NCI-H524 treated with DMSO at 0.1 percent for 48 hours (cell line): ENCODE measurements around the gene KIF23.

ENCODE experiments used
- DNase-seq: peaks from one replicate; lab custom pipeline; 2025; lab: John Stamatoyannopoulos, UW

Gene KIF23

GRCh38 chr15:69394556-69395282 lies 19.4 kb upstream of the KIF23 start:
- no peak for DNase-seq

- DNase-seq: no peak
Measured at GRCh38 chr15:69395460-69395859, 18.7 kb upstream of the KIF23 start.

- no peak for DNase-seq
Measured at GRCh38 chr15:69395991-69396390, 18.2 kb upstream of the KIF23 start.

GRCh38 chr15:69398491-69398891 lies 15.7 kb upstream of the KIF23 start:
- DNase-seq: no peak

GRCh38 chr15:69400850-69401249 lies 13.3 kb upstream of the KIF23 start:
- no peak for DNase-seq

GRCh38 chr15:69402816-69403215 lies 11.3 kb upstream of the KIF23 start:
- DNase-seq: no peak

- peak; percentile 72 for DNase-seq
Measured at GRCh38 chr15:69403594-69403993, 10.6 kb upstream of the KIF23 start.

- no peak for DNase-seq
Measured at GRCh38 chr15:69405110-69405509, 9.0 kb upstream of the KIF23 start.

- no peak for DNase-seq
Measured at GRCh38 chr15:69407719-69408400, 6.3 kb upstream of the KIF23 start.

GRCh38 chr15:69408841-69409240 lies 5.3 kb upstream of the KIF23 start:
- no peak for DNase-seq

GRCh38 chr15:69410248-69410874 lies 3.8 kb upstream of the KIF23 start:
- DNase-seq: peak; percentile 23

GRCh38 chr15:69412274-69412673 lies 1.9 kb upstream of the KIF23 start:
- DNase-seq: no peak

GRCh38 chr15:69412701-69413100 lies 1.4 kb upstream of the KIF23 start:
- DNase-seq: no peak

- no peak for DNase-seq
Measured at GRCh38 chr15:69414701-69415167, 585 bp downstream of the KIF23 start.

- DNase-seq: no peak
Measured at GRCh38 chr15:69415381-69415780, 1.2 kb downstream of the KIF23 start.

GRCh38 chr15:69417581-69417980 lies 3.4 kb downstream of the KIF23 start:
- no peak for DNase-seq

GRCh38 chr15:69421498-69421897 lies 7.3 kb downstream of the KIF23 start:
- no peak for DNase-seq

- no peak for DNase-seq
Measured at GRCh38 chr15:69422336-69422895, 8.3 kb downstream of the KIF23 start.

- no peak for DNase-seq
Measured at GRCh38 chr15:69424001-69424400, 9.9 kb downstream of the KIF23 start.

- no peak for DNase-seq
Measured at GRCh38 chr15:69424748-69425413, 10.7 kb downstream of the KIF23 start.

- DNase-seq: no peak
Measured at GRCh38 chr15:69433831-69434230, 19.7 kb downstream of the KIF23 start.

GRCh38 chr15:69434238-69434637 lies 20.1 kb downstream of the KIF23 start:
- DNase-seq: no peak
